ENCODE results near the gene NAP1L2.
"Not testable (repeated sequence)": the region's sequence is repeated elsewhere in the genome, so short reads cannot be mapped to it uniquely, and the experiment has no call there.

NAP1L2 gene

GRCh38 chrX:73214426-73215094 lies at the start of gene NAP1L2:
TSS of gene NAP1L2 (minus strand) at chrX:73214851. CDS start at chrX:73214492, 359 bp downstream.
- peak; percentile 4 for DNase-seq

- DNase-seq = no peak
Observed at GRCh38 chrX:73262991-73263390, 48.3 kb upstream of the NAP1L2 start.

DNA sequence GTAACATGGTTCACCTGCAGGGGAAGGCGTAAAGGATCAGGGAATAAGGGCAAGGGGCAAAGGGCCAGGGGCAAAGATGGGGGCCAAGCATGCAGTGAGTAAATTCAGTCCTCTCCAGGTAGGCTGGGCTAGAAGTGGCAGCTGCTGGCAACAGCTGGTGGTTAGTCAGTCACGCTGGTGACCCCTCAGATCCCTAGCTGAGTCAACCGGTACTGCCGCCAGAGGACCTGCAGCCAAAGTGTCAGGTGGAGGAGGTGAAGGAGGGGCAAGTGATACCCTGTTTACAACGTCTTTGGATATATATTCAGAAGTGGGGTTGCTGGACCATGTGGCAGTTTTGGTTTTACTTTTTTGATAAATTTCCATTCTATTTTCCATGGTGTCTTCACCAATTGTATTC lies 24.6 kb upstream of the NAP1L2 start:
- DNase-seq = no peak

DNA sequence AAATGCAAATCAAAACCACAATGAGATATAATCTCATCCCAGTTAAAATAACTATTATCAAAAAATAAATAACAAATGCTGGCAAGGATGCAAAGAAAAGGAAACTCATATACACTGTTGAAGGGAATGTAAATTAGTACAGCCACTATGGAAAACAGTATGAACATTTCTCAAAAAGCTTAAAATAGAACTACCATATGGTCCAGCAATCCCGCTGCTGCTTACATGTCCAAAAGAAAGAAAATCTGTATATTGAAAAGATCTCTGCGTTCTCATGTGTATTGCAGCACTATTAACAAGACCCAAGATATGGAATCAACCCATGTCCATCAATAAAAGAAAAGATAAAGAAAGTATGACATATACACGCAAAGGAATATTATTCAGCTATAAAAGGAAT lies 3.0 kb upstream of the NAP1L2 start:
- DNase-seq = no peak

GRCh38 chrX:73215246-73215645 lies 595 bp upstream of the NAP1L2 start:
- DNase-seq = no peak

DNA sequence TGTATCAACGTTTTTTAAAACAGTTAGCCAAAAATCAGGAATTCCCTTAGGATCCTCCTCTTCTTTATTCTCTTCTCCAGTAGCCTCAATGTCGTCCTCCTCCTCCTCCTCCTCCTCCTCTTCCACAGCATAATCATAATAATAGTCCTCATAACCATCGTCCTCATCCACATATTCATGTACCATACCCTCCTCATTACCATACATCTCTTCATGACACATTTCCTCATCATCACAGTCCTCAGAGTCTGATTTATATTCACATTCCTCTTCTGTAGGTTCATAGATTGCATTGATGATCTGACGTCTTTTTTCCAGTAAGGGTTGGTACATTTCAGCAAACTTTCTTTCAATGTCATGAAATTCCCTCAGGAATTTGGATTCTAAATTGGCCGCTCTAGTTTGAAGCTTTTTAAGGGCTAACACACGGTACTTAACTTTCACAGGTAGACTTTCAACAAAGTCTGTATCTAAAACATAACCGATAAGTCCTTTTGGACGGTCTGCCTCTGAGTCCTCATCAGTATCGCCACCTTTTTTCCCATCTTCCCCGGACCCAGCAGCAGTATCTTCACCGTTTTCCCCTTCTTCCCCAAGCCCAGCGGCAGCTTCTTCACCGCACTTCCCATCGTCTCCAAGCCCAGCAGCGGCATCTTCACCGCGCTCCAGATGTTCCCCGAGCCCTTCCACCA lies 771 bp downstream of the NAP1L2 start:
- no peak for DNase-seq

DNA sequence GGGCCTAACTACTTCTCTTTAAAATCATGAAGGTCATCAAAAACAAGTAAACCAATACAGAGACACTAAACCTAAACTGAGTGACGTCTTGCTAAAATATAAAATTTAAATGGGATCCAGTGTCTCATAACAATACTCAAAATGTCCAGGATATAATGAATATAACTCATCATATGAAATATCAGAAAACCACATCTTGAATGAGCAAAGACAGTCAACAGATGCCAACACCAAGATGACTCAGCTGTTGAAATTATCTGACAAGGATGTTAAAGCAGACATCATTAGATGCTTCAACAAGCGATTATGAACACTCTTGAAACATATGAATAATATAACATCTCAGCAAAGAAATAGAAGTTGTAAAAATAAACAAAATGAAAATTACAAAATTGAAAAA lies 8.3 kb downstream of the NAP1L2 start:
- no peak for DNase-seq

GRCh38 chrX:73182502-73183114 lies 32.0 kb downstream of the NAP1L2 start:
- no peak for DNase-seq

GRCh38 chrX:73168945-73169344 lies 45.7 kb downstream of the NAP1L2 start:
- not testable (repeated sequence) for DNase-seq

Data from NCI-H146 (cell line).